PC-9 (cell line): ENCODE results near the gene TMEM232.

Experiments used
- EZH2 ChIP-seq: fragments of 200-600 bp; sonication (generic); IDR thresholded peaks from 2 replicates; pipeline ENCODE4 v1.8.0; 2017; ENCODE audit warnings: antibody characterized with exemption, low read depth
- TF ChIP-seq, protein P1 (sequence below): fragments of 200-600 bp; sonication (generic); conservative IDR thresholded peaks from 2 replicates; pipeline ENCODE4 v1.6.1; 2017; ENCODE audit warnings: mixed run types, antibody characterized with exemption, mild to moderate bottlenecking, moderate library complexity

DNA sequence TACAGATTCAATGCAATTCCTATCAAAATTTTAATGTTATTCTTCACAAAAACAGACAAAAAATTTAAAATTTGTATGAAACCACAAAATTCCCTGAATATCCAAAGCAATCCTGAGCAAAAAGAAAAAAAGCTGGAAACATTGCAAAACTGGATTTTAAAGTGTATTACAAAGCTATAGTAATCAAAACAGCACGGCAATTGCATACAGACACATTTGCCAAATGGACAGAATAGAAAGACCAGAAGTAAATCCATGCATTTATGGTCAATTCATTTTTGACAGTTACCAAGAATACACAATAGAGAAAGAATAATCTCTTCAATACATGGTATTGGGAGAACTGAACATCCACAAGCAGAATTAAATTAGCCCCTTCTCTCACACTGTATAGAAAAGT is 110.5 kb downstream of the TMEM232 start:
- TF ChIP-seq, protein P1, sequence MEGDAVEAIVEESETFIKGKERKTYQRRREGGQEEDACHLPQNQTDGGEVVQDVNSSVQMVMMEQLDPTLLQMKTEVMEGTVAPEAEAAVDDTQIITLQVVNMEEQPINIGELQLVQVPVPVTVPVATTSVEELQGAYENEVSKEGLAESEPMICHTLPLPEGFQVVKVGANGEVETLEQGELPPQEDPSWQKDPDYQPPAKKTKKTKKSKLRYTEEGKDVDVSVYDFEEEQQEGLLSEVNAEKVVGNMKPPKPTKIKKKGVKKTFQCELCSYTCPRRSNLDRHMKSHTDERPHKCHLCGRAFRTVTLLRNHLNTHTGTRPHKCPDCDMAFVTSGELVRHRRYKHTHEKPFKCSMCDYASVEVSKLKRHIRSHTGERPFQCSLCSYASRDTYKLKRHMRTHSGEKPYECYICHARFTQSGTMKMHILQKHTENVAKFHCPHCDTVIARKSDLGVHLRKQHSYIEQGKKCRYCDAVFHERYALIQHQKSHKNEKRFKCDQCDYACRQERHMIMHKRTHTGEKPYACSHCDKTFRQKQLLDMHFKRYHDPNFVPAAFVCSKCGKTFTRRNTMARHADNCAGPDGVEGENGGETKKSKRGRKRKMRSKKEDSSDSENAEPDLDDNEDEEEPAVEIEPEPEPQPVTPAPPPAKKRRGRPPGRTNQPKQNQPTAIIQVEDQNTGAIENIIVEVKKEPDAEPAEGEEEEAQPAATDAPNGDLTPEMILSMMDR: no peak
- TF ChIP-seq EZH2: no peak
